Measurements from ENCODE around the gene OR8B3.

The OR8B3 gene

GRCh38 chr11:124442442-124442841 is 43.6 kb upstream of the OR8B3 start (continued):
- TF ChIP-seq ZFHX2 (tag by site-specific recombination; conservative IDR thresholded peaks at IDR 0.05), result no peak
- TF ChIP-seq ZNF138 (tag by site-specific recombination; IDR thresholded peaks at IDR 0.05; ENCODE audit: borderline replicate concordance), result no peak
- TF ChIP-seq KLF10 (tag by site-specific recombination; IDR thresholded peaks at IDR 0.05), result no peak
- no peak for TF ChIP-seq ZNF792 (tag by site-specific recombination; IDR thresholded peaks at IDR 0.05)
- no peak for TF ChIP-seq MEIS1 (CRISPR knock-in tag; IDR thresholded peaks at IDR 0.05; ENCODE audit: borderline replicate concordance)

- ChIA-PET POLR2A (no interaction called here), CTCF (interaction anchor here (1.4 kb wide), 1 partner anchor 144 kb away, joined by 5 read pairs; no protein-coding TSS in a partner anchor)
- Histone ChIP-seq H3K36me3 (ENCODE audit: control insufficient read depth in 2 of 2, insufficient read depth in 1 of 2, low read length in 2 of 2) (no peaks in the 10 kb centered on the region), H3K4me1 (ENCODE audit: control insufficient read depth, insufficient read depth, low read length) (no peaks in the 10 kb centered on the region), H3K9me3 (ENCODE audit: control insufficient read depth, insufficient read depth, low read depth, low read length) (no peaks in the 10 kb centered on the region), H3K4me3 (ENCODE audit: low read depth, low read length) (no peak overlapping the region), H3K27ac (ENCODE audit: extremely low read depth, low read depth, low read length) (no peak overlapping the region)
- no peak for TF ChIP-seq ZNF302 (tag by site-specific recombination; IDR thresholded peaks at IDR 0.05; ENCODE audit: low read depth)
- TF ChIP-seq ZNF707 (tag by site-specific recombination; IDR thresholded peaks at IDR 0.05), result no peak
- TF ChIP-seq YY1 (tag by site-specific recombination; IDR thresholded peaks at IDR 0.05), result no peak
- TF ChIP-seq ZNF76 (tag by site-specific recombination; IDR thresholded peaks at IDR 0.05; ENCODE audit: borderline replicate concordance, low read depth), result no peak
- no peak for TF ChIP-seq ZNF792 (tag by site-specific recombination; IDR thresholded peaks at IDR 0.05)
- TF ChIP-seq ZNF664 (tag by site-specific recombination; IDR thresholded peaks at IDR 0.05), result no peak
- TF ChIP-seq ZNF114 (tag by site-specific recombination; IDR thresholded peaks at IDR 0.05), result no peak
- no peak for TF ChIP-seq ZNF341 (tag by site-specific recombination; IDR thresholded peaks at IDR 0.05; ENCODE audit: low read depth)
- TF ChIP-seq ZNF426 (tag by site-specific recombination; IDR thresholded peaks at IDR 0.05), result no peak
- no peak for TF ChIP-seq ZNF214 (tag by site-specific recombination; IDR thresholded peaks at IDR 0.05; ENCODE audit: borderline replicate concordance)
Observed at GRCh38 chr11:124441519-124441918, 42.7 kb upstream of the OR8B3 start.

GRCh38 chr11:124441081-124441480 is 42.3 kb upstream of the OR8B3 start:
- H3K9me3 ChIP-seq (ENCODE audit: control insufficient read depth, insufficient read depth, low read depth, low read length), result no peaks in the 10 kb centered on the region
- no peaks in the 10 kb centered on the region for H3K4me1 ChIP-seq (ENCODE audit: control insufficient read depth, insufficient read depth, low read length)
- H3K27ac ChIP-seq (ENCODE audit: extremely low read depth, low read depth, low read length), result no peak overlapping the region
- POLR2A ChIA-PET, result no interaction called here
- CTCF ChIA-PET, result interaction anchor here (1.4 kb wide), 1 partner anchor 145 kb away, joined by 5 read pairs; no protein-coding TSS in a partner anchor
- no peak for TF ChIP-seq HOXA7 (CRISPR knock-in tag; IDR thresholded peaks at IDR 0.05; ENCODE audit: borderline replicate concordance)
- TF ChIP-seq ZNF266 (tag by site-specific recombination; IDR thresholded peaks at IDR 0.05; ENCODE audit: low read depth), result no peak
- no peak for TF ChIP-seq ZNF202 (tag by site-specific recombination; IDR thresholded peaks at IDR 0.05; ENCODE audit: borderline replicate concordance)
- TF ChIP-seq ZNF791 (tag by site-specific recombination; IDR thresholded peaks at IDR 0.05), result no peak
- no peak for TF ChIP-seq ZNF121 (tag by site-specific recombination; IDR thresholded peaks at IDR 0.05)
- TF ChIP-seq EGR2 (tag by site-specific recombination; IDR thresholded peaks at IDR 0.05; ENCODE audit: low read depth), result no peak
- TF ChIP-seq ZNF776 (tag by site-specific recombination; IDR thresholded peaks at IDR 0.05; ENCODE audit: borderline replicate concordance), result no peak
- H3K36me3 ChIP-seq (ENCODE audit: control insufficient read depth in 2 of 2, insufficient read depth in 1 of 2, low read length in 2 of 2), result no peaks in the 10 kb centered on the region
- no peak overlapping the region for H3K4me3 ChIP-seq (ENCODE audit: low read depth, low read length)

- no peak overlapping the region for H3K27ac ChIP-seq (ENCODE audit: extremely low read depth, low read depth, low read length)
- no peaks in the 10 kb centered on the region for H3K4me1 ChIP-seq (ENCODE audit: control insufficient read depth, insufficient read depth, low read length)
- ChIA-PET CTCF (interaction anchor here (0.6 to 1.4 kb wide), 2 partner anchors 106 to 145 kb away, joined by 4 to 5 read pairs; no protein-coding TSS in a partner anchor), POLR2A (no interaction called here)
- no peaks in the 10 kb centered on the region for H3K36me3 ChIP-seq (ENCODE audit: control insufficient read depth in 2 of 2, insufficient read depth in 1 of 2, low read length in 2 of 2)
- H3K4me3 ChIP-seq (ENCODE audit: low read depth, low read length), result no peak overlapping the region
- TF ChIP-seq RBAK (tag by site-specific recombination; IDR thresholded peaks at IDR 0.05) (no peak), BCL11A (tag by site-specific recombination; IDR thresholded peaks at IDR 0.05; ENCODE audit: low read depth) (no peak), ZNF112 (tag by site-specific recombination; IDR thresholded peaks at IDR 0.05) (no peak), EGR2 (tag by site-specific recombination; IDR thresholded peaks at IDR 0.05; ENCODE audit: low read depth) (no peak), KLF10 (tag by site-specific recombination; IDR thresholded peaks at IDR 0.05) (no peak), OVOL3 (tag by site-specific recombination; IDR thresholded peaks at IDR 0.05) (no peak), ATF2 (tag by site-specific recombination; IDR thresholded peaks at IDR 0.05; ENCODE audit: low read depth) (no peak), ZFHX2 (tag by site-specific recombination; conservative IDR thresholded peaks at IDR 0.05) (no peak), ZNF302 (tag by site-specific recombination; IDR thresholded peaks at IDR 0.05; ENCODE audit: low read depth) (no peak), ELK4 (IDR thresholded peaks at IDR 0.05; ENCODE audit: borderline replicate concordance, low read depth, low read length) (no peak), ZNF654 (tag by site-specific recombination; IDR thresholded peaks at IDR 0.05; ENCODE audit: low read depth) (no peak), ZEB2 (tag by site-specific recombination; IDR thresholded peaks at IDR 0.05) (no peak)
- no peaks in the 10 kb centered on the region for H3K9me3 ChIP-seq (ENCODE audit: control insufficient read depth, insufficient read depth, low read depth, low read length)
Observed at GRCh38 chr11:124440608-124441007, 41.8 kb upstream of the OR8B3 start.
